ENCODE results near the gene MORN1.
A peak's percentile ranks its signal among the peaks of the same experiment; 100 is the strongest.

Gene MORN1

GRCh38 chr1:2287649-2288048 is 103.7 kb downstream of the MORN1 start:
- no peak for DNase-seq

DNA sequence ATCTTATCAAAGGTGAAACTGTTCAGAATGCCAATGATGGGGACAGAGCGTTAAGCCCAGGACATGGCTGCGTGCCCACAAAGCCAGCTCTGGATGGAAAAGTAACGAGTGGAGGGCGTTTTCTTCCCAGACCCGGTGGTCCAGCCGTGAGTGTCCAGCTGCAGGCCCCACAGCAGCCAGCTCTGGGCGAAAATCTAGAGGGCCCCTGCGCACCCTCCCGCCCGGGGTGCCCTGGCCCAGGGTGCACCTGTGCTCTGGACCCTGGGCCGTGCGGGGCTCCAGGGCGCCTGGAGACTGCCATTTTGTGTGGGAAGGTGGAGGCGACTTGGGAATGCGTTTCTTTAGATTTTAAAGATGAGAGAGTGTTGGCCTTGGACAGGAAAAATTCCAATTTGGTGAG is 104.4 kb downstream of the MORN1 start:
- DNase-seq: no peak

DNA sequence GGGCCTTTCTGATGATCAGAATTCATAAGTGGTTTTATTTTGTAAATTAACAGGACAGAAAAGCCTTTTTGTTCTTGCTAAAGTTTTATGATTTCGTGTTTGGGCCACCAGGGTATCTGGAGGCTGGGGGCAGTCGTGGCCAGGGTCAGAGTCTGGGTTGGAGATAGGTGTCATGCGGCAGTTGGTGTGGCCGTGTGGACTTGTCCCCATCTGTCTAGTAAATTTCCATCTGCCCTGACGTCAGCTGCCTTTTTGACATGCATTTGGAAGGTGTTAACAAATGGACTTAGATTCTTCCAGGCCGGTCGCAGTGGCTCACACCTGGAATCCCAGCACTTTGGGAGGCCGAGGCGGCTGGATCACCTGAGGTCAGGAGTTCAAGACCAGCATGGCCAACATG is 106.4 kb downstream of the MORN1 start:
- peak; percentile 8 to 55 for DNase-seq

DNA sequence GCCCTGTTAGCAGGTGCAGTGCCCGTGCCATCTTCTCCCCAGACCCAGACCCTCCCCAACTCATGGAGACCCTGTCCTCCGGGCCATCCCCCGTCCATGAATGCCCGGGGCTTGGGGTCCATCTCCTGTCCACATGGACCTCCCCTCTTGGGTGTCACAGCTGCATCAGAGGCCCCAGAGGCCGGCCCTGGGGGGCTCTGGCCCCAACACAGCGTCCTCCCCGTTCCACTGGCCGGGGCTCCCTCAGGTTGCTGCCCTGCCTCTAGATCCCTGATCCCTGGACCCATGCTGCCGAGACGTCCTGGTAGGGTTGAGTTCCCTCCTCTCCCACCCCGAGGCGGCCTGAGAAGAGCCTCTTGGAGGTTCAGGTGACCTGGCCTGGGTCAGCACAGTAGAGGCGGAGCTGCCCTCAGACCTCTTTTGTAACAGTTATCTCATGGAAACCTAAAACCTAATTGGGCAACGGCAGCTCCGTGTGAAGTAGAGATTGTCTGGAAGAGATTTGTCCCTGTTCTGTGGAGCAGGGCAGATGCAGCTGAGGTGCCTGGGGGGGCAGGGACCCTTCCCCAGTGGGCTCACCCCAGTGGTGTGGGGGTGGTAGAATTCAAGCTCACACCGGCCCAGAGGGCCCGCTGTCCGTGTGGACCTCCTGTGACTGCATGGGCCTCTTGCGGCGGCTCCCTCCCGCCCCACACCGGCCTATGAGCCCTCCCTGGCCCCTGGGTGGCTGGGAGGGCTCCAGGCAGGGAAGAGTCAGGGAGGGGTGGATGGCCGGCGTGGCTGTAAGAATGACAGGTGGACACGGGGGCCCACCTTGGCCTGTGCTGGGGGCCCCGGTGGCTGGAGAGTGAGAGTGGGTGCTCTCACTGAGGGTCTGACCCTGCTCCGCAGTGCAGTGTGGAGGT is 107.1 kb downstream of the MORN1 start:
- no peak for DNase-seq

- DNase-seq: no peak
Observed at GRCh38 chr1:2283371-2283990, 107.9 kb downstream of the MORN1 start.

DNA sequence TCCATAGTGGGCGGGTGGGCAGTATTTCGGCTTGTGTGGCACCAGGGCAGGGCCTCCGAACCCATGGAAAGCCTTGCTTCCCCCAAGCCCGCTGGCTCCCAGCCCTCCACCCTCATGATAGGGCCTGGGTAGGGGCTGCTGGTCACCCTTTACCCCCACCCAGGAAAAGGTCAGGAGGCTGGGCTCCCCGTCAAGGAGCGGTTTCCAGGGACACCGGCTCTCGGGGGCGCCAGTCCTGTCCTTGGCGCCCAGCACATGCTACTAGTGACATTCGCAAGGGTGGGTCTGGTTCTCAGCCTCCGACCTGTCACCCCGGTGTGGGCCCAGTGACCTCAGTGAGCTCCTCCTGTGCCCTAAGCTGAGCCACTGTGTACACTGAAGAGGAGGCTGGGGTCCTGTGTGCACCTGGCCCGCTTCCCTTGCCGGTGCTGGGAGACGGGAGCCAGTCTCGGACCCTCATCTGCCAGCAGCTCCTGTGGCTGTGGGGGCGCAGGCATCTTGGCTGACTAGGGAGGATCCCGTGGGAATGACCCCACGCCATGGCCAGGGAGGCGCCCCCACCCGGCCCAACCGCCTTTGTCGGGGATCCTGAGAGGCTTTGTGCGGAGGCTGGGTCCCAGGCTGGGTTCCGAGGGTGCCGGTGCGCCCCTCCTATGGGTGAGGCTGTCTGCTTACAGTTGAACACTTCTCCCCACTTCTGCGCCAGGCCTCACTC is 108.6 kb downstream of the MORN1 start:
- DNase-seq: no peak

DNA sequence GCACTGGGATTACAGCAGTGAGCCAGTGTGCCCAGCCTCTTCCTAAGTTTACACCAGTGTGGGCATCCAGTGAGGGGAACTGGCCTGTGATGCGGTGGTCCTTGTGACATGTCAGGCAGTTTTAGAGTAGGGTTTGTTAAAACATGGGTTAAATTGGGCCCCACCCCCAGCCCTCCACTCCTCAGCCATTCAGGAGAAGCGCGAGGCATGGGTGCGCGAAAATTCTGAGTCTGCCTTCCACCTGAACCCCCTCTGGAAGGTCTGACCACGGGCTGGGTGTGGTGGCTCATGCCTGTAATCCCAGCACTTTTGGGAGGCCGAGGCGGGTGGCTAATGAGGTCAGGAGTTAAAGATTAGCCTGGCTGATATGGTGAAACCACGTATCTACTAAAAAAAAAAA is 111.5 kb downstream of the MORN1 start:
- DNase-seq: no peak

DNA sequence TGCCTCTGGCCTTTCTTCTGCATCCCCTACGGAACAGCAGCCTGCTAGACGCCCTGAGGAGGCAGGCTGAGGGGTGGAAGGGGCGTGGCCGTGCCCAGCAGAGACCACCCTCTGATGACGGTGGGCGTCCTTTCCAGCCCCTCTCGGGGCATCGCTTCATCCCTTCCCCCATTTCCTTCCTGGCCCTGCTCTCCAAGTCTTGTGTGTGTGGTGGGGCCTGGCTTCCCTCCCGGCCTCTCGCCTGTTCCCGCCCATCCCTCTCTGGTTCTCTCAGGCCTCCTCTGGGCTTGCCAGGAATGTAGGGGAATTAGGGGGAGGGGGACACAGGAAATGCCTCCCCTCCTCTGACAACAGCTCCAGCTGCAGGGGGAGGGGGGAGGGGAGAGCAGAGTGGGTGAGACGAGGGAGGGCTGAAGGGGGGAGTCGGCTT is 112.1 kb downstream of the MORN1 start:
- no peak for DNase-seq

GRCh38 chr1:2278591-2279209 is 112.7 kb downstream of the MORN1 start:
- DNase-seq: no peak

GRCh38 chr1:2277741-2278488 is 113.4 kb downstream of the MORN1 start:
- DNase-seq: no peak

GRCh38 chr1:2276803-2277580 is 114.4 kb downstream of the MORN1 start:
- DNase-seq: no peak

DNA sequence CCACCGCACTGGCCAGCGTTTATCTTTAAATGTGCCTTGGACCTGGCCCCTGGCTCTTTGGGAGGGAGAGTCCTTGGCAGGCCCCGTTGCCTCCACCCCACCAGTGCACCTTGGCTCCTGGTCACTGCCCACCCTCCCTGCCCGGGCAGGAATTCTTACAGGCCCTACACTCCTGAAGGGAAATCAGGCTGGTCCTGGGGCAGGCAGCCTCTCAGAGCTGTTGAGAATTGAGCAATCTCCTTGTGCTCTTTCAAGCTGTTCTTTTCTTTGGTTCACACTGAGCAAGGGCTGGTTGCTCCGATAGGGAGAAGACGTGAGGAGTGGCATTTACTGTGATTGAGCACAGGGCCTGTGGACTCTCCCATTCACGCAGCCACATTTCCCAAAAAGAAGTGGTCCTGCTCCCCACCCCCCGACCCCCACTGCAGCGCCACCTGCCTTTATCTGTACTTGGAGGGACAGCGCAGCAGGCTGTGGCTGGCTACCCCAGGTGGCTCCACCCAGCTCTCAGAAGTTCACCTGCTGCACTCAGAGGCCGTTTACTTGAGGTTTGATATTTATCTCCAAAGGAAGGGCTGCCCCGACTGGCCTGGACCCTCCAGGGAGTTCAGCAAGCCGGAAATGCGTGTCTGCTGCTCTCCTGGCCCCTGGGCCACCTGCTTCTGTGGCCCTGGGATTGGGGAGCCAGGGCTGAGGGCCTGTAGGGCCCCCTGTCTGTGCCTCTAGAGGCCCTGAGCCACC is 115.4 kb downstream of the MORN1 start:
- no peak for DNase-seq

GRCh38 chr1:2274929-2275475 is 116.4 kb downstream of the MORN1 start:
- DNase-seq: no peak

DNA sequence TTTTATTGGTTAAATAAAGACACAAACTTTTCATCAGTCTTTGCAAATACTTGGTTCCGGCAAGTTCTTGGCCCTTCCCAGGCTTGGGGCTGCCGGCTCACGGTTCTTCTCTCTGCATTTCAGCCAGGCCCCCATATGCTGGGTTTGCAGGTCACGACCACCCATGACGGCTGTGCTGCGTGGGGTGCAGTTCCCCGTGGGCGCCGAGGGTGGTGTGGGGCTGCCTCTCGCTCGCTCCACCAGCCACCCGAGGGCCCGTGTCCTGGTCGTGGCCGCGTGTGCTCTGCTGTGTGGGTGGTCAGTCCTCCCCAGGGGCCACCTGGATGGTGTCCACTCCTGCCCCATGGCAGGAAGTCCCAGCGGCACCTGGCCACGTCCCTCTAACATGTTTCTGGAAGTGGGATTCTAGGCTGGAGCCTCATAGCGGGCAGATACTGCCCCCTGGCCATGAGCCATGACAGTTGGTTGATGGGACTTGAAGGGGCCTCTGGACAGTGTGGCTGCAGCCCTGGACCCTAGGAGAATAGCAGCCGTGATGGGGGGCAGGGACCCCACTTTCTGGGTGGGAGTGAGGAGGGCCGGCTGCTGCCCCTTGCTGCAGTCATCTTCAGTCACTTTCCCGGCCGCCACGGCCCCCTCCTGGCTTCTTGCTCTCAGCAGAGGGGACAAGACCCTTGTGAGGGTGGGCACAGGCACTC is 117.0 kb downstream of the MORN1 start:
- DNase-seq: no peak

- no peak for DNase-seq
Observed at GRCh38 chr1:2273401-2274090, 117.8 kb downstream of the MORN1 start.

DNA sequence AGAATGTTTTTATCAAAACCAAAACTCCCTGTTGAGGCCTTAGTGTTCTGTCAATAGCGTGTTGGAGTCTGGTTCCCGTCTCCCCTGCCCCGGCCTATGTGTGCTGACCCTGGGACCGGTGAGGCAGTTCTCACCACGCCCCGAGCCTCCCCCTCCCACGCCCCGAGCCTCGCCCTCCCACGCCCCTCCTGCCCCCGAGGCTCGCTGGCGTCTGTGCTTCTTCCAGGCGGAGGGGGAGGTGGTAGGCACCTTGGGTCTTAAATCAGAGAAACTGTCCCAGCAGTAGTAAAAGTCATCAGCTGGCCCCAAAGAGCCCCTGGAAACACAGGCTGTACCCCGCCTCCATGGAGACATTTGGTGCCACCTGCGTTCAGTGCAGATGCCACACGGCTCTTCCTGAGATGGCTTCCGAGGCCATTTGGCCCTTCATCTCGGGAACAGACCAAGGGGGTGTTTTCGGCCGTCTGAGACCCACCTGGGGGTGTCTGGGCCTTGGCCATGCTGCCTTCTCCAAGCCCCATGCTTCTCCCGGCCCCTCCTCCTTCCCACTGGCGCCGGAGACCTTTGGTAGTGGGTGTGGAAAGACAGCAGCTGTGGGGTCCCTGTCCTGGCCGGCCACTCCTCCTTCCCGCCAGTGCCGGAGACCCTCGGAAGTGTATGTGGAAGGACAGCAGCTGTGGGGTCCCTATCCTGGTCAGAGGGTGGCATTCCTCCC is 118.5 kb downstream of the MORN1 start:
- DNase-seq: no peak

- no peak for DNase-seq
Observed at GRCh38 chr1:2271841-2272655, 119.3 kb downstream of the MORN1 start.

Data from NCI-H524 (cell line).